ENCODE data around the gene PARD3.

Gene PARD3

GRCh38 chr10:34578468-34578867 is 236.6 kb downstream of the PARD3 start:
- no peaks in the 10 kb centered on the region for H3K36me3 ChIP-seq (ENCODE audit: low read length)
- H3K9me2 ChIP-seq (replicated peaks; ENCODE audit: insufficient read depth, low read length), result no peaks in the 10 kb centered on the region
- H3K27ac ChIP-seq (ENCODE audit: low read depth, low read length), result no peak overlapping the region
- no peaks in the 10 kb centered on the region for H3K9me3 ChIP-seq (ENCODE audit: insufficient read depth, low read length)
- no peaks in the 10 kb centered on the region for H3F3A ChIP-seq (ENCODE audit: insufficient read depth)
- no peak overlapping the region for H3K9ac ChIP-seq (ENCODE audit: low read length)
- H3K4me3 ChIP-seq (ENCODE audit: insufficient read depth, low read length, poor library complexity, severe bottlenecking), result no peak overlapping the region
- no peaks in the 10 kb centered on the region for H3K27me3 ChIP-seq (ENCODE audit: low read length)
- no peak for TF ChIP-seq EZH2phosphoT487 (conservative IDR thresholded peaks at IDR 0.05; ENCODE audit: low read length)
- no peak for TF ChIP-seq CTCF (IDR thresholded peaks at IDR 0.05; ENCODE audit: insufficient read depth, low read length, poor library complexity, severe bottlenecking)
- H2AFZ ChIP-seq (ENCODE audit: low read depth, low read length, severe bottlenecking), result no peak overlapping the region
- H3K79me2 ChIP-seq (ENCODE audit: insufficient read depth, low read length), result no peaks in the 10 kb centered on the region
- no peaks in the 10 kb centered on the region for H4K20me1 ChIP-seq (ENCODE audit: low read depth, low read length)
- no peak overlapping the region for H3K4me2 ChIP-seq (ENCODE audit: low read depth, low read length, poor library complexity, severe bottlenecking)

GRCh38 chr10:34576797-34577196 is 238.3 kb downstream of the PARD3 start:
- Histone ChIP-seq H3K27ac (ENCODE audit: low read depth, low read length) (no peak overlapping the region), H3F3A (ENCODE audit: insufficient read depth) (no peaks in the 10 kb centered on the region), H3K9me2 (replicated peaks; ENCODE audit: insufficient read depth, low read length) (no peaks in the 10 kb centered on the region), H3K79me2 (ENCODE audit: insufficient read depth, low read length) (no peaks in the 10 kb centered on the region), H4K20me1 (ENCODE audit: low read depth, low read length) (no peaks in the 10 kb centered on the region), H3K4me2 (ENCODE audit: low read depth, low read length, poor library complexity, severe bottlenecking) (no peak overlapping the region), H3K4me3 (ENCODE audit: insufficient read depth, low read length, poor library complexity, severe bottlenecking) (no peak overlapping the region), H3K27me3 (ENCODE audit: low read length) (no peaks in the 10 kb centered on the region), H3K36me3 (ENCODE audit: low read length) (no peaks in the 10 kb centered on the region), H3K9ac (ENCODE audit: low read length) (no peak overlapping the region), H2AFZ (ENCODE audit: low read depth, low read length, severe bottlenecking) (no peak overlapping the region), H3K9me3 (ENCODE audit: insufficient read depth, low read length) (no peaks in the 10 kb centered on the region)
- TF ChIP-seq CTCF (IDR thresholded peaks at IDR 0.05; ENCODE audit: insufficient read depth, low read length, poor library complexity, severe bottlenecking) (no peak), EZH2phosphoT487 (conservative IDR thresholded peaks at IDR 0.05; ENCODE audit: low read length) (no peak)

- H3K4me3 ChIP-seq (ENCODE audit: insufficient read depth, low read length, poor library complexity, severe bottlenecking), result no peak overlapping the region
- no peaks in the 10 kb centered on the region for H4K20me1 ChIP-seq (ENCODE audit: low read depth, low read length)
- H3K27me3 ChIP-seq (ENCODE audit: low read length), result no peaks in the 10 kb centered on the region
- no peak overlapping the region for H3K9ac ChIP-seq (ENCODE audit: low read length)
- no peaks in the 10 kb centered on the region for H3K36me3 ChIP-seq (ENCODE audit: low read length)
- H2AFZ ChIP-seq (ENCODE audit: low read depth, low read length, severe bottlenecking), result no peak overlapping the region
- H3K9me3 ChIP-seq (ENCODE audit: insufficient read depth, low read length), result no peaks in the 10 kb centered on the region
- no peaks in the 10 kb centered on the region for H3F3A ChIP-seq (ENCODE audit: insufficient read depth)
- no peak overlapping the region for H3K27ac ChIP-seq (ENCODE audit: low read depth, low read length)
- no peaks in the 10 kb centered on the region for H3K79me2 ChIP-seq (ENCODE audit: insufficient read depth, low read length)
- TF ChIP-seq CTCF (IDR thresholded peaks at IDR 0.05; ENCODE audit: insufficient read depth, low read length, poor library complexity, severe bottlenecking) (no peak), EZH2phosphoT487 (conservative IDR thresholded peaks at IDR 0.05; ENCODE audit: low read length) (no peak)
- H3K9me2 ChIP-seq (replicated peaks; ENCODE audit: insufficient read depth, low read length), result no peaks in the 10 kb centered on the region
- H3K4me2 ChIP-seq (ENCODE audit: low read depth, low read length, poor library complexity, severe bottlenecking), result no peak overlapping the region
Measured at GRCh38 chr10:34575882-34576281, 239.2 kb downstream of the PARD3 start.
